HepG2 (cell line): Measurements from ENCODE around the gene PRKCE. TPM values are rescaled to one million over a fixed set of nuclear protein-coding genes. Genes with fewer than 3 reads are reported as not detected.
A peak's percentile ranks its signal among the peaks of the same experiment; 100 is the strongest.

Experiments
- ATAC-seq: fragments of 200-7000 bp; cut with Tn5 transposase; 3 replicates; pipeline ENCODE4 v1.9.1; 2020; ENCODE audit warnings: mild to moderate bottlenecking, moderate library complexity
- BruUV-seq: library from RNA; stranded (reverse); fragments of 400-500 nt; replicated peaks from 2 replicates; lab custom pipeline; 2021; lab: Mats Ljungman, UMichigan
- CTCF ChIA-PET: fragments of 300-600 bp; formaldehyde crosslinking; extraction: SDS; loops from one replicate; lab custom pipeline; 2021; ENCODE audit warnings: low total read pairs, inconsistent platforms, low intra/inter-chr PET ratio; lab: Yijun Ruan, JAX
- POLR2A ChIA-PET: fragments of 350-600 bp; sonication (Branson Sonifier 250); formaldehyde crosslinking; loops from one replicate; lab custom pipeline; 2020; ENCODE audit warnings: antibody characterized with exemption, inconsistent platforms; lab: Yijun Ruan, JAX
- DNase-seq: peaks from one replicate; pipeline ENCODE4 v3.0.0-alpha.2; 2015; ENCODE audit warnings: low spot score
- FAIRE-seq: peaks from 3 replicates; lab custom pipeline; 2011; peaks lifted over from hg19 to GRCh38; lab: Jason Lieb, UNC
- H2AFZ ChIP-seq: one replicate; pipeline ENCODE4 v1.6.1; 2011; ENCODE audit warnings: low read length, inconsistent platforms
- H3K27ac ChIP-seq: fragments of 300-600 bp; 3 replicates; pipeline ENCODE4 v1.8.0; 2011; ENCODE audit warnings: mixed run types, mild to moderate bottlenecking, mixed read lengths, low read length, inconsistent platforms; ENCODE audit not compliant: insufficient read depth; ENCODE audit errors: extremely low read length
- H3K27me3 ChIP-seq, 2 experiments: fragments of 200-600 bp in 1 of 2; 2 replicates in 1 of 2; 3 replicates in 1 of 2; pipeline versions ENCODE4 v1.6.0 to v1.8.0; 2011; ENCODE audit warnings: low read length in 2 of 2, mild to moderate bottlenecking in 2 of 2, moderate library complexity in 2 of 2, inconsistent platforms in 1 of 2; ENCODE audit not compliant: insufficient read depth in 2 of 2, control insufficient read depth in 1 of 2
- H3K36me3 ChIP-seq, 2 experiments: fragments of 200-600 bp in 1 of 2; replicated peaks in 1 of 2; 2 replicates in 1 of 2; 3 replicates in 1 of 2; pipeline versions ENCODE4 v1.5.1 to v1.8.0; 2011; ENCODE audit warnings: low read length in 2 of 2, inconsistent platforms in 1 of 2; ENCODE audit not compliant: insufficient read depth in 2 of 2, control insufficient read depth in 1 of 2
- H3K4me1 ChIP-seq: 2 replicates; pipeline ENCODE4 v1.5.1; 2012; ENCODE audit warnings: low read length, inconsistent platforms; ENCODE audit not compliant: insufficient read depth
- H3K4me2 ChIP-seq: 2 replicates; pipeline ENCODE4 v1.6.0; 2011; ENCODE audit warnings: low read depth, low read length, inconsistent platforms
- H3K4me3 ChIP-seq, 3 experiments: fragments of 200-600 bp in 1 of 3; sonication (generic), shearing (Covaris generic) in 1 of 3; replicated peaks in 1 of 3; 2 replicates each; pipeline ENCODE4 v1.5.1; 2011 to 2016; ENCODE audit warnings: low read length in 3 of 3, inconsistent platforms in 2 of 3, low read depth in 2 of 3, mild to moderate bottlenecking in 2 of 3, control low read depth in 1 of 3, mixed read lengths in 1 of 3; ENCODE audit not compliant: insufficient read depth in 1 of 3
- H3K79me2 ChIP-seq: one replicate; pipeline ENCODE4 v1.6.1; 2011; ENCODE audit warnings: low read length, inconsistent platforms; ENCODE audit not compliant: insufficient read depth
- H3K9ac ChIP-seq: 2 replicates; pipeline ENCODE4 v1.6.0; 2011; ENCODE audit warnings: mild to moderate bottlenecking, low read depth, low read length, inconsistent platforms; ENCODE audit not compliant: insufficient read depth
- H3K9me3 ChIP-seq: 2 replicates; pipeline ENCODE4 v1.5.1; 2012; ENCODE audit warnings: mild to moderate bottlenecking, low read length
- H4K20me1 ChIP-seq: 2 replicates; pipeline ENCODE4 v1.6.0; 2011; ENCODE audit warnings: inconsistent platforms, mild to moderate bottlenecking, low read length, moderate library complexity; ENCODE audit not compliant: insufficient read depth
- EZH2 ChIP-seq: conservative IDR thresholded peaks from 2 replicates; pipeline ENCODE4 v1.6.1; 2012; ENCODE audit warnings: mild to moderate bottlenecking, low read depth, low read length, moderate library complexity
- FOXA1 ChIP-seq, 2 experiments: fragments of 450-650 bp in 1 of 2; sonication (generic) in 1 of 2; formaldehyde crosslinking in 1 of 2; IDR thresholded peaks; 2 replicates each; pipeline versions ENCODE4 v1.4.0 to v1.6.1; 2016 to 2020; ENCODE audit warnings: missing genetic modification reagents in 1 of 2
- HDAC1 ChIP-seq: sonication (generic); formaldehyde crosslinking; IDR thresholded peaks from 2 replicates; pipeline ENCODE4 v1.5.1; 2020; ENCODE audit warnings: mild to moderate bottlenecking, missing genetic modification reagents
- HMGA1 ChIP-seq: sonication (generic); formaldehyde crosslinking; conservative IDR thresholded peaks from 2 replicates; pipeline ENCODE4 v1.4.0; 2020; ENCODE audit warnings: missing genetic modification reagents
- NFIC ChIP-seq: IDR thresholded peaks from 2 replicates; pipeline ENCODE4 v1.6.1; 2012; ENCODE audit warnings: mild to moderate bottlenecking, low read length, inconsistent platforms
- SALL2 ChIP-seq: sonication (generic); formaldehyde crosslinking; IDR thresholded peaks from 2 replicates; pipeline ENCODE4 v1.8.1; 2023; ENCODE audit warnings: mild to moderate bottlenecking, missing genetic modification reagents, inconsistent platforms
- SP4 ChIP-seq: sonication (generic); formaldehyde crosslinking; IDR thresholded peaks from 2 replicates; pipeline ENCODE4 v1.8.1; 2023; ENCODE audit warnings: mild to moderate bottlenecking, missing genetic modification reagents
- STAG1 ChIP-seq: sonication (generic); formaldehyde crosslinking; IDR thresholded peaks from 2 replicates; pipeline ENCODE4 v1.4.0; 2020; ENCODE audit warnings: missing genetic modification reagents
- STAT5B ChIP-seq: sonication (generic); formaldehyde crosslinking; IDR thresholded peaks from 2 replicates; pipeline ENCODE4 v1.4.0; 2020; ENCODE audit warnings: missing genetic modification reagents
- XRCC5 ChIP-seq: fragments of 200-400 bp; formaldehyde crosslinking; optimal IDR thresholded peaks from 2 replicates; pipeline ENCODE3; 2017; ENCODE audit warnings: mild to moderate bottlenecking, low read length
- ZBTB20 ChIP-seq: sonication (generic); formaldehyde crosslinking; IDR thresholded peaks from 2 replicates; pipeline ENCODE4 v1.8.1; 2023; ENCODE audit warnings: missing genetic modification reagents, low read depth, mild to moderate bottlenecking, borderline replicate concordance
- ZNF101 ChIP-seq: sonication (generic); formaldehyde crosslinking; IDR thresholded peaks from 2 replicates; pipeline ENCODE4 v1.4.0; 2020; ENCODE audit warnings: mild to moderate bottlenecking, low read depth, missing genetic modification reagents, borderline replicate concordance
- ZNF124 ChIP-seq: sonication (generic); formaldehyde crosslinking; IDR thresholded peaks from 2 replicates; pipeline ENCODE4 v1.4.0; 2020; ENCODE audit warnings: missing genetic modification reagents
- ZNF253 ChIP-seq: sonication (generic); formaldehyde crosslinking; IDR thresholded peaks from 2 replicates; pipeline ENCODE4 v1.8.0; 2022; ENCODE audit warnings: mild to moderate bottlenecking, missing genetic modification reagents, borderline replicate concordance
- ZNF782 ChIP-seq: sonication (generic); formaldehyde crosslinking; IDR thresholded peaks from 2 replicates; pipeline ENCODE4 v1.4.0; 2020; ENCODE audit warnings: missing genetic modification reagents, mild to moderate bottlenecking, borderline replicate concordance
- ZNF883 ChIP-seq: sonication (generic); formaldehyde crosslinking; IDR thresholded peaks from 2 replicates; pipeline ENCODE4 v1.5.1; 2020; ENCODE audit warnings: mild to moderate bottlenecking, missing genetic modification reagents; ENCODE audit errors: not compliant biosample characterization
- ZSCAN9 ChIP-seq: IDR thresholded peaks from 2 replicates; pipeline ENCODE4 v1.6.1; 2016; ENCODE audit warnings: borderline replicate concordance
- WGBS: methylation state at CpG from one replicate; pipeline ENCODE4 v1.1.6; 2017; ENCODE audit warnings: low lambda C conversion rate; 5-methylcytosine and 5-hydroxymethylcytosine counted together
- in situ Hi-C: cut with HindIII; loops from 2 replicates; pipeline ENCODE4 v1.10.0; 2017; ENCODE audit warnings: low pct_unique_long_range_greater_than_20kb; ENCODE audit not compliant: extremely low pct_ligation_motif_present
- intact Hi-C: fragments of 100-400 bp; cut with micrococcal nuclease; formaldehyde crosslinking; loops from one replicate; pipeline ENCODE4 v1.10.0; 2022; ENCODE audit not compliant: unreplicated experiment
- polyA plus RNA-seq, 8 experiments: library from polyadenylated mRNA; depleted of rRNA in 3 of 8; stranded (reverse) in 7 of 8; unstranded in 1 of 8; fragments of >200 nt; fragmentation: Illumina TruSeq in 4 of 8; extraction: Trizol in 4 of 8; gene quantifications; 2 replicates each; pipeline versions ENCODE4 v1.2.1 to v1.2.3, GENCODE V29; 2011 to 2016; ENCODE audit warnings: low read depth in 4 of 8, missing spikeins in 1 of 8, mixed read lengths in 1 of 8; ENCODE audit not compliant: insufficient read depth in 1 of 8
- total RNA-seq, 5 experiments: library from RNA; depleted of rRNA; stranded (reverse); fragments of >200 nt; fragmentation: Illumina TruSeq; extraction: Trizol; gene quantifications; 2 replicates each; pipeline ENCODE4 v1.2.3, GENCODE V29; 2016; ENCODE audit warnings: low read depth in 1 of 5
- TF ChIP-seq, protein P1 (sequence below): IDR thresholded peaks from 2 replicates; pipeline ENCODE4 v1.6.1; 2016; ENCODE audit warnings: low read depth, borderline replicate concordance
- TF ChIP-seq, protein P2 (sequence below): sonication (generic); formaldehyde crosslinking; IDR thresholded peaks from 2 replicates; pipeline ENCODE4 v1.5.1; 2020; ENCODE audit warnings: mild to moderate bottlenecking, missing genetic modification reagents, borderline replicate concordance
- TF ChIP-seq, protein P3 (sequence below): IDR thresholded peaks from 2 replicates; pipeline ENCODE4 v1.6.1; 2012; ENCODE audit warnings: low read depth, low read length, improper control_type of control experiment
- TF ChIP-seq, protein P4 (sequence below): sonication (generic); formaldehyde crosslinking; IDR thresholded peaks from 2 replicates; pipeline ENCODE4 v1.5.0; 2020; ENCODE audit warnings: missing genetic modification reagents

Gene PRKCE
- total and polyA plus RNA-seq, 2 of the 13 experiments (the other 11 are each of a cell fraction or from before 2014, with no cell fraction given), result 1.0 to 3.9 TPM

DNA sequence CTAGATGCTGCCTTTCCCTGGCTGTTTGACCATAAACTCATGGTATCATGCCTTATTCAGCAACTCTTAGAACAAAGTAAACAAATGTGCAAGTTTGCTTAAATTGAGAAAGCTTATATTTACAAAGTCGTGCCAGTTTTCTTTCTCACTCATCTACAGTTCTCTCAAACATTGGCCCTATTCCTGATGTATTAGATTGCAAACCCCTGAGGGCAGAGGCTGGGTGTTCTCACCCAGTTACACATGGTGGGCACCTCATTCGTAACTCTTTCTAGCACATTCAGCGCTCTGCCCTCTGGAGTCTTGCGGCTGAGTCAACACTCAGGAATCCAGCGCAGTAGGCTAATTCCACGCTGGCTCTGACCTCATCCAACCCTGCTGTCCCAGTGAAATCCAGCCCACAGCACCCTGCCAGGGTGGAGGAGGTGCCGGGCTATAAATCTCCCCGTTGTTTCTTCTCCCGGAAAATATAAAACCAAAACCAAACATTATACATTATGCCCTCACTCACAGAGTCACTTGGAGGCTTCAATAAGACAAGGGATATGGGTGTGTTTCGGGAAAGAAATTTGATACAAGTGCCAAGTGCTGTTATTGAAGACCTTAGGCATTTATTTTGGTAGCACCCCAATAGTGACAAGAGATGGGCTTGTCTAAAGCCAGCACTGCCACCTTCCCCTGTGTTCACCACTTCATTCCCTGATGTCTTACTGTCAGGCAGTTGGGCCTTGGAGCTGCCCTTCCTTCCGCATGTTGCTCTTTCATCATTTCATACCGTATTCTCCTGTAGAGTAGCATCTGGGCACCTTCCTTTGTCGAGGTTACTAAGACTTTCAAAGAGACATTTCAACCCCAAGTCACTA, 287.4 kb downstream of the PRKCE start:
- no TSS peak for BruUV-seq
- H3K27ac ChIP-seq, result no peak overlapping the region
- ATAC-seq, result peak; percentile 87
- no peaks in the 10 kb centered on the region for H4K20me1 ChIP-seq
- 19% methylated on average over 13 of the region's 13 CpGs for WGBS
- no peaks in the 10 kb centered on the region for H3K36me3 ChIP-seq
- no peak overlapping the region for H3K4me3 ChIP-seq
- POLR2A ChIA-PET, result interaction anchor here (1.0 kb wide), 1 partner anchor 289 kb away, joined by 3 read pairs; no protein-coding TSS in a partner anchor
- H3K9me3 ChIP-seq, result no peaks in the 10 kb centered on the region
- no peaks in the 10 kb centered on the region for H3K79me2 ChIP-seq
- peak overlapping the region; percentile 42 for H3K4me2 ChIP-seq
- CTCF ChIA-PET, result no interaction called here
- no peak overlapping the region for H3K9ac ChIP-seq
- peaks cover 14% of the 10 kb centered on the region for H3K4me1 ChIP-seq
- no peak for FAIRE-seq
- in situ Hi-C loops (loop anchor here (5.0 kb wide), 2 partner anchors 162 to 292 kb away; no protein-coding TSS in a partner anchor), intact Hi-C loops (no loop called here)
- no peaks in the 10 kb centered on the region for H3K27me3 ChIP-seq
- DNase-seq, result peak; percentile 78
- H2AFZ ChIP-seq, result no peak overlapping the region
- TF ChIP-seq ZNF101, result no peak
- TF ChIP-seq, protein P1, sequence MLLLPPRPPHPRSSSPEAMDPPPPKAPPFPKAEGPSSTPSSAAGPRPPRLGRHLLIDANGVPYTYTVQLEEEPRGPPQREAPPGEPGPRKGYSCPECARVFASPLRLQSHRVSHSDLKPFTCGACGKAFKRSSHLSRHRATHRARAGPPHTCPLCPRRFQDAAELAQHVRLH (CRISPR knock-in tag), result no peak
- no peak for TF ChIP-seq EZH2
- no peak for TF ChIP-seq ZNF782 (CRISPR knock-in tag)
- no peak for TF ChIP-seq ZNF124 (CRISPR knock-in tag)
- TF ChIP-seq SP4, result no peak
- TF ChIP-seq HDAC1, result 0 out of 2 replicates have a peak, but pooled peaks have one; percentile 22
- TF ChIP-seq STAT5B (CRISPR knock-in tag), result no peak
- no peak for TF ChIP-seq HMGA1
- TF ChIP-seq SALL2 (CRISPR knock-in tag), result no peak
- no peak for TF ChIP-seq ZBTB20 (CRISPR knock-in tag)
- TF ChIP-seq, protein P2, sequence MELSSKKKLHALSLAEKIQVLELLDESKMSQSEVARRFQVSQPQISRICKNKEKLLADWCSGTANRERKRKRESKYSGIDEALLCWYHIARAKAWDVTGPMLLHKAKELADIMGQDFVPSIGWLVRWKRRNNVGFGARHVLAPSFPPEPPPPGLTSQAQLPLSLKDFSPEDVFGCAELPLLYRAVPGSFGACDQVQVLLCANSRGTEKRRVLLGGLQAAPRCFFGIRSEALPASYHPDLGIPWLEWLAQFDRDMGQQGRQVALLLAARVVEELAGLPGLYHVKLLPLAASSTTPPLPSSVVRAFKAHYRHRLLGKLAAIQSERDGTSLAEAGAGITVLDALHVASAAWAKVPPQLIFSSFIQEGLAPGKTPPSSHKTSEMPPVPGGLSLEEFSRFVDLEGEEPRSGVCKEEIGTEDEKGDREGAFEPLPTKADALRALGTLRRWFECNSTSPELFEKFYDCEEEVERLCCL (CRISPR knock-in tag), result no peak
- TF ChIP-seq, protein P3, sequence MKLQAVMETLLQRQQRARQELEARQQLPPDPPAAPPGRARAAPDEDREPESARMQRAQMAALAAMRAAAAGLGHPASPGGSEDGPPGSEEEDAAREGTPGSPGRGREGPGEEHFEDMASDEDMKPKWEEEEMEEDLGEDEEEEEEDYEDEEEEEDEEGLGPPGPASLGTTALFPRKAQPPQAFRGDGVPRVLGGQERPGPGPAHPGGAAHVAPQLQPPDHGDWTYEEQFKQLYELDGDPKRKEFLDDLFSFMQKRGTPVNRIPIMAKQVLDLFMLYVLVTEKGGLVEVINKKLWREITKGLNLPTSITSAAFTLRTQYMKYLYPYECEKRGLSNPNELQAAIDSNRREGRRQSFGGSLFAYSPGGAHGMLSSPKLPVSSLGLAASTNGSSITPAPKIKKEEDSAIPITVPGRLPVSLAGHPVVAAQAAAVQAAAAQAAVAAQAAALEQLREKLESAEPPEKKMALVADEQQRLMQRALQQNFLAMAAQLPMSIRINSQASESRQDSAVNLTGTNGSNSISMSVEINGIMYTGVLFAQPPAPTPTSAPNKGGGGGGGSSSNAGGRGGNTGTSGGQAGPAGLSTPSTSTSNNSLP, result 0 out of 2 replicates have a peak, but pooled peaks have one; percentile 38
- TF ChIP-seq ZSCAN9, result no peak
- TF ChIP-seq, protein P4, sequence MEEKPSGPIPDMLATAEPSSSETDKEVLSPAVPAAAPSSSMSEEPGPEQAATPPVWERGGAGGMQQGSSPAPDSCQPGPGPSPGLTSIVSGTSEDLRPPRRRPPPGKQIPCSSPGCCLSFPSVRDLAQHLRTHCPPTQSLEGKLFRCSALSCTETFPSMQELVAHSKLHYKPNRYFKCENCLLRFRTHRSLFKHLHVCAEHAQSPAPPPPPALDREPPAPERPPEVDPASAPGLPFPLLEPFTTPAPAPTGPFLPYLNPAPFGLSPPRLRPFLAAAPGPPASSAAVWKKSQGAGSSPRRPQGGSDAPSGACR (CRISPR knock-in tag), result no peak
- TF ChIP-seq XRCC5, result peak; percentile 17
- TF ChIP-seq STAG1 (CRISPR knock-in tag), result no peak
- no peak for TF ChIP-seq ZNF883 (CRISPR knock-in tag)
- no peak for TF ChIP-seq NFIC
- no peak for TF ChIP-seq ZNF253 (CRISPR knock-in tag)
- no peak for TF ChIP-seq FOXA1 (IDR thresholded peaks at IDR 0.05)
- TF ChIP-seq FOXA1 (CRISPR knock-in tag; IDR thresholded peaks at IDR 0.05), result peak; percentile 47
